NOMO-1 treated with dmso at 0.1 percent for 144 hours (cell line): ENCODE measurements around the gene XNDC1N.
"Not testable (repeated sequence)": the region's sequence is repeated elsewhere in the genome, so short reads cannot be mapped to it uniquely, and the experiment has no call there.

Experiments
- DNase-seq: peaks from one replicate; lab custom pipeline; 2025; ENCODE audit not compliant: unreplicated experiment; lab: John Stamatoyannopoulos, UW

XNDC1N gene

GRCh38 chr11:71933141-71933933, 4.9 kb upstream of the XNDC1N start:
- DNase-seq = no peak

- no peak for DNase-seq
These were observed 2.8 kb upstream of the XNDC1N start for GRCh38 chr11:71931245-71931602.

GRCh38 chr11:71930556-71931244, 2.3 kb upstream of the XNDC1N start:
- DNase-seq = no peak

DNA sequence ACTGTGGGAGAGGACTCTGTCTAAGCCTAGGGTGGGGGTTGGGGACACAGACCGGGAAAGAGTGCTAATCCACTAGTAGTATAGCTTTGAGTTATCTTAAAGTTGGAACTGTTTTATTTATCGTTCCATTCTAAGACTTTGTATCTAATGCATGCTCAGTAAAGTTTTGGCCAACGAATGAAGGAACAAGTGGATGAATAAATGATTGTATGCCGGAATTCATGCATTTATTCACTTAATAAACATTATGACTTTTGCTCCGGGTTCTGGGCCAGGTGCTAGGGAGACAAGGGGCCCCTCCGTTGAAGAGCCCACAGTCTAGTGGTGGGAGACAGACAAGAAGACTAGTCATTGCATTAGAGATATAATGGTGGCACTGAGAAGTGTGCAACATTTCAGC, 1.1 kb upstream of the XNDC1N start:
- no peak for DNase-seq

DNA sequence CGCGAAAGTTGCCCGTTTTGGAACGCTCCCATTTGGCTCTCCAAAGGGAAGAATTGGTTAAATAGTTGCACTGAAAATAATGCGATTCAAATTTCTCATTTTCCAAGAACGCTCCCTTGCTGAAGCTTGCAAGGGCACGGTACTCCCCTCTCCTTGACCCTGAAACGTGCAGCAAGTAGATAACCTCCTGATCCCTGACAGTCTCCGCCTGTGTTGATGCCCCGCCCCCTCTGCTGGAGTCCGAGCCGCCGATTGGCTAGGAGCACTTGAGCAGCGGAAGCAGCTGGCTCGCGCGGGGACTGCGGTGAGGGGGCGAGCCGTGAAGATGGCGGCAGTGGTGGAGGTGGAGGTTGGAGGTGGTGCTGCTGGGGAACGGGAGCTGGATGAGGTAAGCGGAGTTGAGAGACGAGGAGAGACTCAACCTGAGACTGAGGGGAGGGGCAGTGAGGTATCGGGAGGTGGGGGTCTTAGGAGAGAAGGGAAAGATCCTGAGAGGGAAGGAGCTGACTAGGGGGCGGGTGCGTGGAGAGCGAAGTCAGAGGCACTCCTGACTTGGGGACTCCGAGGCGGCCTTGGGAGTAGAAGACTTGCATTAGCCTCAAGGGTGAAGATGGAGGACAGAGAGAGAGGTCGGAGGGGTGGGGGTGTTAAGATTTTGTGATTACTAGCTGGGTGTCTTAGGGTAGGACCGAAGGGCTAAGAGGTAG, 496 bp upstream of the XNDC1N start, which contains the start of gene RNF121:
Gene RNF121 (plus strand): TSS at position 310 of the 707 bp plus-strand sequence. CDS start 16 bp downstream, at position 326.
- DNase-seq = peak; percentile 98

DNA sequence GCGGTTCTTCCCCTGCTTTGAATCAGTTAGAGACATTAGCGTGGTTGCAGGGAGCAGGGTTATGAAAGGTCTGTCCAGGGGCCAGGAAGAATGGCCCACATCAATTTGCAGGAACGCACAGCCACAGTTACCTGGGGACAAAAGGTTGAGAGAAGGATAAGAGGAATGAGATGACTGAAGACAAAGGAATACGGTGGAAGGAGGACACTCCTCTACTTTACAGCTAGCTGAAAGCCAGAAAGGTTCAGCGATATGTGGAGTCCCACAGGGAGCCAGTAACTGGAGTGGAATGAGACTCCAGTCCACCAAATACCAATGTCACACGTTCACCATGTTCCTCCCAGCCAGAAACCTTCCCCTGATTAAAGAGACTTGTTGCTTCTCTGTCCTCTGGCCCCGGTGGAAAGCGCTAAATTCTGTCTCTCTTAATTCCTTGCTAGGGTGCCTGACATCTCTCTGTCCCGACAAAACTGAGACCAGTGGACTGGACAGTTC, 10.7 kb downstream of the XNDC1N start:
- DNase-seq = no peak

DNA sequence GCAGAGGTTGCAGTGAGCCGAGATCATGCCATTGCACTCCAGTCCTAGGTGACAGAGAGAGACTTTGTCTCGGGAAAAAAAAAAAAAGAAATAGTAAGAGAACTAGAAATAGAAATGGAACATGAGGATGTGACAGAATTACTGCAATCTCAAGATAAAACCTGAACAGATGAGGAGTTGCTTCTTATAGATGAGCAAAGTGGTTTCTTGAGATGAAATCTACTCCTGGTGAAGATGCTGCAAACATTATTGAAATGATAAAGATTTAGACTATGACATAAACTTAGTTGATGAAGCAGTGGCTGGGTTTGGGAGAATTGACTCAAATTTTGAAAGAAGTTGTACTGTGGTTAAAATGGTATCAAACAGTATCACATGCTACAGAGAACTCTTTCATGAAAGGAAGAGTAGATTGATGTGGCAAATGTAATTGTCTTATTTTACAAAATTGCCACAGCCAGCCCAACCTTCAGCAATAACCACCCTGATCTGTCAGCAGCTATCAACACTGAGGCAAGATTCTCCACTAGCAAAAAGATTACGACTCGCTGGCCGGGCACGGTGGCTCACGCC, 13.7 kb downstream of the XNDC1N start:
- no peak for DNase-seq

GRCh38 chr11:71913756-71914526, 14.5 kb downstream of the XNDC1N start:
- no peak for DNase-seq

GRCh38 chr11:71911986-71912340, 16.4 kb downstream of the XNDC1N start:
- not testable (repeated sequence) for DNase-seq

GRCh38 chr11:71911321-71911985, 16.9 kb downstream of the XNDC1N start:
- DNase-seq = not testable (repeated sequence)

GRCh38 chr11:71910775-71911174, 17.6 kb downstream of the XNDC1N start:
- not testable (repeated sequence) for DNase-seq

- DNase-seq = no peak
These were observed 20.2 kb downstream of the XNDC1N start for GRCh38 chr11:71908218-71908617.

DNA sequence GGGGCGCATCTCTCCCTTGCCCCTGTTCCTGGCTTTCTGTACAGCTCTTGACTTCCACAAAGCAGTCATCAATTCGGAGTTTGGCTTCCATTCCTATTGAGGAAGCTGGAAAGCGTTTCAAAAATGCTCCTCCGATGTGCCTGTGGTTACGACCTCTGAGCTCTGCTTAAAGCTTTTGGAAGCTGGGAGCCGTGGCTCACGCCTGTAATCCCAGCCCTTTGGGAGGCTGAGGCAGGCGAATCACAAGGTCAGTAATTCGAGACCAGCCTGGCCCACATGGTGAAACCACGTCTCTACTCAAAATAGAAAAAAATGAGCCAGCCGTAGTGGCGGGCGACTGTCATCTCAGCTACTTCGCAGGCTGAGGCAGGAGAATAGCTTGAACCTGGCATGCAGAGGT, 27.3 kb downstream of the XNDC1N start:
- DNase-seq = not testable (repeated sequence)

GRCh38 chr11:71895961-71896360, 32.4 kb downstream of the XNDC1N start:
- DNase-seq = no peak

DNA sequence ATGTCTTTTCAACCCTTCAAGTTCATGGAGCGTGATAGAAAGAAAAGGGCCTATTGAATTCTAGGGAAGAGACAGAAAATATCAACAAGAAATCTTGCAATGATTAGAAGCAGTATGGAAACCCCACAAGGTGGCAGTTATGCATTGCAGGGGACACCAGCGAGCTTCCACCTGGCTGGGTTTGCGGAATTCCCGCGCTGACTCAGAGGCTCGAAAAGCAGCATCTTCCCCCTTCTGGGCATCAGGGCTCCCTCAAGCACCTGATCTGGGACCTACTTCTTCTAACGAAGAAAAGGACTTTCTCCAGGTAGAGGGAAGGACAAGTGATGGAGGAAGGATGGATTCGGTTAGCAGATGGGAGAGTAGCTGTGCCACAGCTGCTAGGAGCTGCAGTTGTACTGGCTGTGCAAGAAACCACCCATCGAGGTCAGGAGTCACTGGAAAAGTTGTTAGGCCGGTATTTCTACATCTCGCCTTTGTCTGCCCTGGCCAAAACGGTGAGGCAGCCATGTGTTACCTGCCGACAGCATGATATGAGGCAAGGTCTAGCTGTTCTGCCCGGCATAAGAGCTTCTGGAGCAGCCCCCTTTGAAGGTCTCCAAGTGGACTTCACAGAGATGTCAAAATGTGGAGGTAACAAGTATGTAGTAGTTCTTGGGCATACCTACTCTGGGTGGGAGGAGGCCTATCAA, 39.1 kb downstream of the XNDC1N start:
- DNase-seq = not testable (repeated sequence)

GRCh38 chr11:71888335-71889010, 39.9 kb downstream of the XNDC1N start:
- DNase-seq = not testable (repeated sequence)

- DNase-seq = not testable (repeated sequence)
These were observed 42.6 kb downstream of the XNDC1N start for GRCh38 chr11:71885806-71886205.
